Measurements from ENCODE around the gene LSP1. TPM values are rescaled to one million over a fixed set of nuclear protein-coding genes. Genes with fewer than 3 reads are reported as not detected.
"Not testable (repeated sequence)": the region's sequence is repeated elsewhere in the genome, so short reads cannot be mapped to it uniquely, and the experiment has no call there.

Gene LSP1, protein sequence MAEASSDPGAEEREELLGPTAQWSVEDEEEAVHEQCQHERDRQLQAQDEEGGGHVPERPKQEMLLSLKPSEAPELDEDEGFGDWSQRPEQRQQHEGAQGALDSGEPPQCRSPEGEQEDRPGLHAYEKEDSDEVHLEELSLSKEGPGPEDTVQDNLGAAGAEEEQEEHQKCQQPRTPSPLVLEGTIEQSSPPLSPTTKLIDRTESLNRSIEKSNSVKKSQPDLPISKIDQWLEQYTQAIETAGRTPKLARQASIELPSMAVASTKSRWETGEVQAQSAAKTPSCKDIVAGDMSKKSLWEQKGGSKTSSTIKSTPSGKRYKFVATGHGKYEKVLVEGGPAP
- polyA plus RNA-seq (ENCODE audit: insufficient read length in 4 of 4) = 10 to 100 TPM in 1 of 4 donors, 1 to 10 TPM in 3; 5.2 to 10.8 (median 7.3) TPM

GRCh38 chr11:1852877-1853276 is at the start of gene LSP1:
TSS of gene LSP1 (plus strand) at chr11:1853084. CDS start at chr11:1853145, 61 bp downstream.
- DNase-seq (ENCODE audit: low read depth in 4 of 4, low spot score in 3 of 4) = no peak

GRCh38 chr11:1803246-1803645 is 49.6 kb upstream of the LSP1 start:
- no peak for DNase-seq (ENCODE audit: low read depth in 4 of 4, low spot score in 3 of 4)

GRCh38 chr11:1803835-1804519 is 48.9 kb upstream of the LSP1 start:
- DNase-seq (ENCODE audit: low read depth in 4 of 4, low spot score in 3 of 4) = not testable (repeated sequence)

DNA sequence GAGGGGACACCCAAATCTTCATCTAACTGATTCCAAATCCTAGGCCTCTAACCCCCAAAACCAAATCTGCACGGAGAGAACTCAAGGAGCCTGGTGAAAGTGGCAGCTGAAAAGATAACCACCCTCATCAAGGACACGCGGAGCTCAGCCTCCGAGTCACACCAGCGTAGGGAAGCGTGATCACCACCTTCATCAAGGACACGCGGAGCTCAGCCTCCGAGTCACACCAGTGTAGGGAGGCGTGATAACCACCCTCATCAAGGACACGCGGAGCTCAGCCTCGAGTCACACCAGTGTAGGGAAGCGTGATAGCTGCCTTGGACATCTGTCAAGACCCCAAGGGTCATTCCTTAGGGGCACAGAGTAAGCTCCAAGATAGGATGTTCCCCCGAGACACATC is 47.4 kb upstream of the LSP1 start:
- DNase-seq (ENCODE audit: low read depth in 4 of 4, low spot score in 3 of 4) = no peak

GRCh38 chr11:1807264-1807995 is 45.5 kb upstream of the LSP1 start:
- DNase-seq (ENCODE audit: low read depth in 4 of 4, low spot score in 3 of 4) = no peak

GRCh38 chr11:1810761-1811160 is 42.1 kb upstream of the LSP1 start:
- DNase-seq (ENCODE audit: low read depth in 4 of 4, low spot score in 3 of 4) = no peak

DNA sequence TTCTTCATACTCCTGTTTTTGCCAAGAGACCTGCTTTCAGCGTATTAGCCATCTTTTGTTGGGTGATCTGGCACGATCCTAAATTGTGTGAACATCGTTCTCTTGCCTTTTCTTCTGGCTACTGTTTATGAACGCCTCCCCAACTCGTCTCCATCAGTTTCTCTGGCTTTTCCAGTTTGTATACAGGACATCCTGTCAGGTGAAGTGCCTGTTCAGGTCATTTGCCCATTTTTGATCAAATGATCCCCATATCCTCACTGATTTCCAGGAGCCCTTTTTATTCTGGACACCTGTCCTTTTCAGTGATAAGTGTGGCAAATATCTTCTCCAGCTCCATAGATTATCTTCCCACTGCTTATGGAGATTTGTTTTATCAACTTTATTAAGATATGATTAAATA is 40.6 kb upstream of the LSP1 start:
- DNase-seq (ENCODE audit: low read depth in 4 of 4, low spot score in 3 of 4) = no peak

DNA sequence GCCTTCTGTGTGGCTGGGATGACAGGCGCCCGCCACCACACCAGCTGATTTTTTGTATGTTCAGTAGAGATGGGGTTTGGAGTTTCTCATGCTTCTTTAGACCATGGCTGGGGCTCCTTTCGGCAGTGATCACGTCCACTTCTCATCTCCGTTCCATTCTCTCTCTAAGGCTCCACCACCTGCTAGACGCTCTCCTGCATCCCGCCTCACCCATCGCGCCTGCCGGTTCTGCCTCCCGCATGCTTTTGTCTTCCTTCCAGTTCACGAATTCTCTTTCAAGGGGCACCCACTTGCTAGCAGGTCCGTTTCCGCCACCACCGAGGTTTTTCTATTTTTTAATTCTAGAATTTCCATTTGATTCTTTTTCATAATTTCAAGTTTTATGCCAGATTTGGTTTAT is 40.1 kb upstream of the LSP1 start:
- DNase-seq (ENCODE audit: low read depth in 4 of 4, low spot score in 3 of 4) = no peak

DNA sequence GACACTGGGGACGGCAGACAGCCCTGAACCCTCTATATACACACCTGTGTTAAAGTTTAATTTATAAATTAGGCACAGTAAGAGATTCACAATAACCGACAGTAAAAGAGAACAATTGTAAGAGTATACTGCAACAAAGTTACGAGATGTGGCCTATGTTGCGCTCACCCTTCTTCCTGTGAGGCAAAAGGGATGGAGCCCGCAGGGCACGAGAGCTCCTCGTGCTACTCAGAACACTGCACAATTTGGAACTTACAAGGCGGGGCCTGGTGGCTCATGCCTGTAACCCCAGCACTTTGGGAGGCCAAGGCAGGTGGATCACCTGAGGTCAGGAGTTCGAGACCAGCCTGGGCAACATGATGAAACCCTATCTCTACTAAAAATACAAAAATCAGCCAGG is 39.5 kb upstream of the LSP1 start:
- DNase-seq (ENCODE audit: low read depth in 4 of 4, low spot score in 3 of 4) = not testable (repeated sequence)

DNA sequence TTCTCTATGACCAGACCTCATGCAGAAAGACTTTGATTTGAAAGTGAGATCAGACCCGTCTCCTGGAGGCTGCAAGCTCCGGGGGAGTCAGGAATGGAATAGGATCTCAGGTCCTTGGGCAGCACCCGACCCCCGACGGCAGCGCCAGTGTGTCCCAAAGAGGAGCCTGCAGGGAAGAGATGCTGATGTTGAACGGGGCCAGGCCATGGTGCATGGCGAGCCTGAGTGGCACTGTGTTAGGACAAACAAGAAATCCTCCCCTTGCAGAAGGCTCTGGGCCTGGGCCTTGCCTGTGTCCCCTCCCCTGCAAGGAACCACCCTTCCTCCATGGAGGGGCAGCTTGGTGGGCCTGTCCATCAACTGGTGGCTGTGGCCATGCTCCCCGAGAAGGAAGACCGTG is 38.2 kb upstream of the LSP1 start:
- no peak for DNase-seq (ENCODE audit: low read depth in 4 of 4, low spot score in 3 of 4)

GRCh38 chr11:1815311-1815710 is 37.6 kb upstream of the LSP1 start:
- no peak for DNase-seq (ENCODE audit: low read depth in 4 of 4, low spot score in 3 of 4)

DNA sequence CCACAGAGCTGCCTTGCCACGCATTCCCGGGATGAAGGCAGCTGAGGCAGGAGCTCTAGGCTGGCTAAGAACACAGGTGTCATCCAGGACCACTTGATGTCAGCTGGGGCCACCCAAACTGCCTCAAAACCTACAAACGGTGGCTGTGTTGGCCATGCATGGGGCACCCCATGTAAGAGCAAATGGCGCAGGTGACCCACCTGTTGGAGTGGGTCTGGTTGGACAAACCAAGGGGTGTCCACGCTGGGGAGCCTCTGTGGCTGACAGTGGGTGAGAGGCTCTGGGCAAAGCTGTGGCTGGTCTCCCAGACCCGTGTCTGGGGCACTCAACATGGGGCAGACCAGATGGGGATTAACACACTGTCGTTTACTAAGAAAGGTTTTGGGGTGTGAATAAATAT is 37.1 kb upstream of the LSP1 start:
- DNase-seq (ENCODE audit: low read depth in 4 of 4, low spot score in 3 of 4) = no peak

- DNase-seq (ENCODE audit: low read depth in 4 of 4, low spot score in 3 of 4) = no peak
Measured at GRCh38 chr11:1817000-1817399, 35.9 kb upstream of the LSP1 start.

DNA sequence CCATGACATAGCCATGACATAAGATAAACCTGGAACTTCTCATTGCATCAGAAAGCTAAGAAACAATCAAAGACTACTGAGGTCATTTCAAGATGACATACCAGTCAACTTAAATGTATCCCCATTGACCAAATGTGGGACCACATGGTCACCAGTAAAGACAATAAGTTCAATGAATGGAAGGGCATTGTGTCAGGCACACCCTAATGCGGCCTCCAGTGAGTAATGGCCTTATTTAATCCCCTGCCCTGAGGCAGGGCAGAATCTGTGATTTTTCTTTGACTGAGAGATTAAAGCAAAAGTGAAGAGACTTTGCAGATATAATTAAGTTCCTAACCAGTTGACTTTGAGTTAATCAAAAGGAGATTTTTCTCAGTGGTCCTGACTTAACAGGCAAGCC is 35.4 kb upstream of the LSP1 start:
- no peak for DNase-seq (ENCODE audit: low read depth in 4 of 4, low spot score in 3 of 4)

DNA sequence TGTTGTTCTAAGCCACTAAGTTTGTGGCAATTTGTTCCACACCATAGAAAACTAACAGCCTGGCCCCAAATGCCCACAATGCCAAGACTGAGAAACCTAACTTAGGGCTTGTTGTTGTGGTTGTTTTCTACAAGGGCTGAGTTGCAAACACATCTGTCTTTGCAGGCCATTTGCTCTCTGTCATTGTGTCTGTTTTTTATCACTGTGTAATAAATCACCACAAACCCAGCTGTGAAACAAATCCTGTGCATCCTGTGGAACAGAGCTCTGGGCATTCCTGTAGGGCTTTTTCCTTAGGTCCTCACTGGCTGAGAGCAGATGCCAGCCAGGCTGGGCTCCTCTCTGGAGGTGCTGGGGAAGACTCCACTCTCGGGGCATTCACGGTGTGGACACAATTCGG is 33.8 kb upstream of the LSP1 start:
- no peak for DNase-seq (ENCODE audit: low read depth in 4 of 4, low spot score in 3 of 4)

GRCh38 chr11:1820463-1821325 is 32.2 kb upstream of the LSP1 start:
- no peak for DNase-seq (ENCODE audit: low read depth in 4 of 4, low spot score in 3 of 4)

DNA sequence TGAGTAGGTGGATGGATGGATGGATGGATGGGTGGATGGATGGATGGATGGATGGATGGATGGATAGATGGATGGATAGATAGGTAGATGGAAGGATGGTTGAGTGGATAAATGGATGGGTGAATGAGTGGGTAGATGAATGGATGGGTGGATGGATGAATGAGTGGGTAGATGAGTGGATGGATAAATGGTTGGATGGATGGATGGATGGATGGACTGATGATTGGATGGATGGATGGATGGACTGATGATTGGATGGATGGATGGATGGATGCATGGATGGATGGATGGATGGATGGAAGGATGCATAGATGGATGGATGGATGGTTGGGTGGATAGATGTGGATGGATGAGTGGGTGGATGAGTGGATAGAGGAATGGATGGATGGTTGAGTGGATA is 31.3 kb upstream of the LSP1 start:
- DNase-seq (ENCODE audit: low read depth in 4 of 4, low spot score in 3 of 4) = no peak

DNA sequence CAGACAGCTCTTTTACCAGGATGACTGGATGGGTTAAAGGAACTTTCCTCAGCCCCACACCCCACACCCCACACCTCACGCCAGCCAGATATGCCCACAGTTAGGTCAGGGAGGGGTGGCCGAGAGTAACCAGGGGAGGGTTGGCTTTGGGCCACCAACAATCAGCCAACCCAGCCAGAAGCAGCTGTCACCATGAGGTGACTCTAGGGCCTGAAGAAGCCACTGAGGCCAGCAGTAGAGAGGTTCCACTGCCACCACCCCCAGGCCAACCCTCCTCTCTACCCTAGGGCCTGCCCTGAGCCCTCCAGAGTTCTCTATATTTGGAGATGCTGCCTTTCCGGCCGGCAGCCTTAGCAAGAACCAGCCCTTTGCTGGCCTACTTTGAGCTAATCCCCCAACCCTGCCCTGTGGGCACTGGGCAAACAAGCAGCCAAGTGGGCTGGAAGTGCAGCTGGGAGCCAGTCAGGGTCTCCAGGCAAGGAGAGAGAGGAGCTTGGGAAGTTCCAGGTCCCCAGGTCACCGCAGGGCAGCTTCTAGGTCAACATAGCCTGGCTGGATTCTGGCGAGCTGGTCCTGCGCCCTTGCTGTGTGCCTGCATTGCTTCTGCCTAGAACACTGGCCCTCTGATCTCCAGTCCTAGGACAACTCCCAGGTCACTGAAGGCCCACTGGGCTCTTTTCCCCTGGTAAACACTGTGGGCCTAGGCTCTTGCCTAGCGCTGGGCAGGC is 30.1 kb upstream of the LSP1 start:
- DNase-seq (ENCODE audit: low read depth in 4 of 4, low spot score in 3 of 4) = no peak

GRCh38 chr11:1823376-1824220 is 29.3 kb upstream of the LSP1 start:
- no peak for DNase-seq (ENCODE audit: low read depth in 4 of 4, low spot score in 3 of 4)
